Bone marrow (tissue), 2 donors: ENCODE measurements around the gene DLG2.

Source experiments
- DNase-seq, 2 donors: peaks; one replicate each; lab custom pipeline; 2025; lab: John Stamatoyannopoulos, UW

DLG2 gene

DNA sequence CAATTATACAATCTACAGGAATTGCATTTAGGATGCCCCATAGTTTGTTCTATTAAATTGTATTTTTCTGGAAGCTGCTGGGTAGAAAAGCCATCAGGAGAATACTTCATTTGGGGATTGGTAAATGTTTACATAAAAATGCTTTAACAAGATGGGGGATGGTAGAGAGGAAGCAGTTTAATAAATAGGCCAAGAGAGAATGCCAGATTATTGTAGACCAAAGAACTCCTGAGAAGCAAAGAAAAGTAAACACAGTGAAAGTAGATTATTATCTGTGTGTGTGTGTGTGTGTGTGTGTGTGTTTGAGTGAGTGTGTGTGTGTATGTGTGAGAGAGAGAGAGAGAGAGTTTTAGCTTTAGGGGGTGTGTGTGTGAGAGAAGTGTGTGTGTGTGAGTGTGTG, 1520.6 kb downstream of the DLG2 start:
- DNase-seq, result no peak

DNA sequence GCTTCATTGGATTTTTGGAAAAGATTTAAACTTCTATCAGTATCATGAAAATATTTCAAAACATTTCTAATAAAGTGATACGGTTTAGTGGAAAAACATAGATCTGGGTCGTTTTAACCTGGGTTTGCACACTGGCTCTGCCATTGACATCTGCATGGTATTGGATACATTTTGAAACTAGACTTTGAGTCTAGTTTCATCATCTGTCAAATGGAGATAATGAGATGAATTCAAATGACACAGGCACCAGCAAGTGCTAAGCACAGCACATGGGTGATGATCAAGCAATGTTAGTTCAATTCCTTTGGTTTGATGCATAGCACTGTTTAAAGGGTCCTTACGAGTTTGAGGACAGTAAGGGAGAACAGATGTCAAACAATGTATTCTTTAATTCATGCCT, 1522.0 kb downstream of the DLG2 start:
- no peak for DNase-seq

DNA sequence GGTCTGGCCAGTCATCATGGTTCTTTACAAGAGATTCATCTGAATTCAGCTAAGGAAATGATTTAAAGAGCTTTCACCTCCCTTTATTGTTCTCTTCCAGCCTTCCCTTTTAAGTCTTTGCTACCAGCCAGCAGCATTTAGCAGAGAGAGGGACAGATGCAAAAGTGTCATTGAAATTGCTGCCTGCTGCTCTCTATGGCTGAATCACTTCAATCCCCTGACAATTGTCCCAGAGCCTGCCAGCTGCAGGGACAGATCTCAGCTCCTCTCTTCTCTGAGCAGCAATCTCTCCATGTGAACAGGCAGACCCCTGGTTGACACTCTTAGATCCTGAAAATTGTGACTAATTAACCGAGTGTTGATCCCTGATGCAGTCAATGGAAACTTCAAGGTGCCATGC, 1524.0 kb downstream of the DLG2 start:
- DNase-seq, result no peak

- DNase-seq, result no peak
These were observed 1530.0 kb downstream of the DLG2 start for GRCh38 chr11:84097186-84097585.

GRCh38 chr11:84091212-84091986, 1535.7 kb downstream of the DLG2 start:
- DNase-seq, result no peak

DNA sequence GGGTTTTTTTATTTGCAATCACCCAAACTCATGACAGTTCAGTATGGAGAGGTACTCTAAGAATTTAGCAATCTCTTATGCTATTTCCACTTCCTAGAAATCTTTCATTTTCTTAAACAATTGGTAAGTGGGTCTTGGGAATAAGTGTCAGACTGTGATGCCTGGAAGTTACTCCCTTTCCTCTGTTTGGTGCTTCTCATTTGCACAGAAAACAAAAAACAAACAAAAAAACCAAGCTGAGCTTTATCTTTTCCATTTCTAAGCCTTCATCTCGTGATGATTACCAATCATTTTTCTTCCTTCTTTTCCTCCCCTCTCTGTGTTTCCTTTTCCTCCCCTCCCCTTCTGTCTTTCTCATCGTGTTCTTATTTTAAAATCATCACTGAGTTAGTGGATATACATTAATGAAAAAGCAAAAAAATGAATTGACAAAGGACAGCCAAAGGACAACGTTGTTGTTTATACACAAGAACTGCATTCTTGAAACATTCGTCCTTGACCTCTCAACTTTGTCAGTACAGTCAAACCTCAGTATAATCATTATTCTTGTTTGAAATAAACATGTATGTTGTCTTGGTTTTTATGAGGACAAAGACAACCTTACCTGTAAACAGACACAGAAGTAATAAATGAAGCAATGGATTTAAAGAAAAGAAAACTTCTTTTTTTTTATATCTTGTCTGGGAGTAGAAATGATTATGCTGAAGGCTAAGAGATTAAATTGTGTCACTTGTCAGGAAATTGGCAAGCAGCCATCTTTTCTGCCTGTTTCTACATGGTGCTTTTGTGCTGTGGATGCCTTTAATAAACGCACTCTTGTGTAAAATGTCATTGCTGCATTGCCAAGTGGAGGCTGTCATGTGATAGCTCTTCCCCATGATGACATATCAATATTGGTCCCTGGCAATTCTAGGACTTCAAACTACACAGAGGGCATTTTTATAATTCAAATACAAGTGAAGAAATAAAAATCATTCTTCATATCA, 1537.8 kb downstream of the DLG2 start:
- no peak for DNase-seq

DNA sequence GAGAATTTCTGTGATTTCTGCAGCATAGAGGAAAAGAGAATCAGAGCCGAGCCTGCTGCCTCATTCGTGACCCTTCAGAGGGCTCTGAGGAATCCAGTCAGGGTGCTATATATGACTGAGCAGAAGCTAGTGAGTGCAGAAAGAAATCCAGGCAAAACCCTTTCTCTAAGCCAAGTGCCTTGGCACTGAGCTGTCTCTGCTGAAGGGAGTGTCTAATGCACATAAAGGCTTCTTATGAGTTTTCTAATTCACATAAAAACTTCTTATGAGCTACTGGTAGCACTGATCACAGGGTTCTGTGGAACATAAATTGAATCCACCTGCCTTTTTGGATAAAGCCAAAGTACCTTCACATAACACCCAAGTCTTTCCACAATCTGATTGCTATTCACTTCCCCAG, 1555.3 kb downstream of the DLG2 start:
- no peak for DNase-seq

DNA sequence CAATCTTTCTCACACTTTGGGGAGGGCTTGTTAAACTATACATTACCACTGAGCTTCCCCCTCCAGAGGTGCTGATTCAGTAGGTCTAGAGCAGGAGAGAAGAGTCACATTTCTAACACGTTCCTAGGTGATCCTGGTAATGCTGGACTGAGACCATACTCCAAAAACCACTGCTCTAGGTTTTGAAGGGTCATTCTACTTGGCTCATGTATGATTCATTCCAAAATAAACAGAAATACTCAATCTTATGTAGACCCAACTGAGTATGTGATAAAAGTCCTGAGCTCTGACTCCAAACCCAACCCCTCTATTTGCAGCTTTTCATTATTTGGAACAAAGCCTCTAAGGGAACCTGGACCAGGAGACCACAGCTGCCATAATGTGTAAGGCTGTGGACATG, 1558.1 kb downstream of the DLG2 start:
- no peak for DNase-seq

DNA sequence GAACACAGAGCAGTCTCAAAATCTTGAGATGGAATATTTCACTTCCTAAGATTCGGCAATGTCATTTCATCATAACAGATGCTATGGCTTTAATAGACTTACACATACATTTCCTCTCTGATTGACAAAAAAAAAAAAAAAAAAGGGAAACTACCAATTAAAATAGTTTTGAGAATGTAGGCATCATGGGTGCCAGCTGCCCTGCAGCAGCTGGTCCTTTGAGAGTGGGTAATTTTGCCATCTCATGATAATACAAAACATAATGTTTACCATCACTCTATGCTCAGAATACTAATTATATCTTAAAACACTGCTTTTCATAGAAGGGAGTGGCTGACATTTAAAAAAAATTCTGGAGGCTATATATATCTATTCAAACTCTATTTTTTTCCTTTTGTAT, 1565.4 kb downstream of the DLG2 start:
- no peak for DNase-seq

GRCh38 chr11:84056653-84057376, 1570.3 kb downstream of the DLG2 start:
- DNase-seq, result no peak

DNA sequence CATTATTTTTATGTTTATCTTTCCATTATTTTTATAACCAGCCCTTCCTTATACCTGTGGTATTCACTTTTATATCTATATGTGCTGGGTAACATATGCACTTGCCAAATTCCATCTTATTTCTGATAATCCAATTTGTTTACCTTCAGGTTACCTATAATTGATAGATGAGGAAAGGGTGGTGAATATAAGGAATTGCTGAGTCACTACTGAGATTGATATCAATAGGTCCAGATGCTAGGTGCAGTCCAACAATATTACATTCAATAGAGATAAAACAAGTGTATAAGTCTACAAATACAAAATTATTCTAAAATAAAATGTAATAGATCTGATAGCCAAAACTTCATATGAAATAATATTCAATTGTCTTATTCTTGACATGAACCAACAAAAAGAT, 1582.0 kb downstream of the DLG2 start:
- no peak for DNase-seq

DNA sequence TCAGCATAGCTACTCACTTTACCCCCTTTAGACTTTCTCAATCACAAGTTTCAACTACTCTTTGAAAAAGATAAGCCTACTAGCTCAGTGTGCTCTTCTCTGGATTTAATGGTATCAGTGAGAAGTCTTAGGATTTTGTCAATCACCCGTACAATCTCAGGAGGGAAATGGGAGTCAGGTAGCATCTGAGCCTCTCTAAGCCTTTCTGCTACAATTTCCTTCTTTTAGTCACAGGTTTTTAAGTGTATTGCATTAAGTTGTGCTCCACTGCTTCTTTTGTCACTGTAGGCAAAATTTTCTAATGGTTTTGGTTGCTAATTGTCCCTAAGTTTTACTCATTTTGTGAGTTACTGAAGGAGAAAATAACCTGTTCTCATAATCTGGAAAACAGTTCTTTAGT, 1582.4 kb downstream of the DLG2 start:
- DNase-seq, result no peak

DNA sequence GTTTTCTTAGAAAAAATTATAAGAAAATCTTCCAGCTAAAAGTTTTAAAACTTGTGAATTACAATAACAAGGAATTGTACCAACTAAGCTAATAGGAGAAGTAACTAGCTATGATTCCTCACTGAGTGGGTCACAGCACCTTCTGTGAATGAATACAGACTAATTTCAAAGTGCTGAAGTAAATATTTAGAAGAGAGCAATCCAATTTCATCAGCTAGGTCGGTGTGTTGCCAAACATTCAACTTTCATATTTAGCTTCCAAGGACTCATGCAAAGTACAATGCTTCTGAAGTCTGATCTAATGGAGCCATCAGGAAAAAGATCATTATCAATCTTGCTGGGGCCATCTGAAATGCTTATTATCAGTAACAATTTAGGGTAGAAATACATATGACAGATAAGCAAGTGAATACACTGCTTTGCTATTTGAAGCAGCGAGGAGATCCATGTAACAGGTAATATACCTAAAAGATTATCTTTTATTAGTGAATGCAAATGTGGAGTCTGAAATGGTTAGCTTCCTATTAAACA, 1590.4 kb downstream of the DLG2 start:
- no peak for DNase-seq

GRCh38 chr11:84035645-84036044, 1591.5 kb downstream of the DLG2 start:
- no peak for DNase-seq

- DNase-seq, result no peak
These were observed 1592.7 kb downstream of the DLG2 start for GRCh38 chr11:84034484-84034883.

- DNase-seq, result no peak
These were observed 1602.9 kb downstream of the DLG2 start for GRCh38 chr11:84024266-84024665.

- DNase-seq, result no peak
These were observed 1604.4 kb downstream of the DLG2 start for GRCh38 chr11:84022695-84023094.

DNA sequence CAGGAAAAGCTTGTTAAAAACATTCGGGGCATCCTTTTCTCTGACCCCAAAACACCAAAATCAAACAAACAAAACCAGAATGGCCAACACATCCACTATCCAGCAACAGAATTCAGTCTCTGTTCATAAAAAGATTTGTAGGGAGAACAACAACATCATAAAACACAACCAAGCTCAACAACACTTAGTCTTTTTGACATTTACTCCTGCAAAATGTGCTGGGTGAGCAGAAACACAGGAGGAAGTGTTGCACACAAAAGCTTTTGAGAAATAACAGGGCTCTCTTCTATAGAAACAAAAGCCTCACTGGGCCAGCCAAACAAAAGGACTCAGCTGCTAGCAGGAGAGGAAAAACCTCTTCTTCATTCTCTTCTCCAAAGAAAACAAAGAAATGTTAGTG, 1604.9 kb downstream of the DLG2 start:
- no peak for DNase-seq

DNA sequence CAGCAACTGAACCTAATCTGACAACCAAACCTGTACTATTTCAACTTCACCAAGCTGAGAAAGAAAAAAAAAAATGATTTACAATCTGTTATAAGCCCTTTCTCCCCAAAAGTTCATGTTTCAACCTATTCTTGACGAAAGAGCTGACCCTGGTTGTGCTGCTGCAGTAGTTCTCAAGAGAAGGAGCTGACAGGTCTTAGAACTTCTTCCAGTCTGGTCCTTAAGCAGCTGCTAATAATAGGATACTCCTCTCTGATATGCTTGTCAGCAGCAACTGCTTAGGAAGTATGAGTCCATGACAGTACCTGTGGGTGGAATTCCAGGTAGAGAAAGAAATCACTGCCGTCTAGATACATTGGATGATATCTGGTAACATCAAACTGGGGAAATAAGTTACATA, 1605.9 kb downstream of the DLG2 start:
- no peak for DNase-seq

DNA sequence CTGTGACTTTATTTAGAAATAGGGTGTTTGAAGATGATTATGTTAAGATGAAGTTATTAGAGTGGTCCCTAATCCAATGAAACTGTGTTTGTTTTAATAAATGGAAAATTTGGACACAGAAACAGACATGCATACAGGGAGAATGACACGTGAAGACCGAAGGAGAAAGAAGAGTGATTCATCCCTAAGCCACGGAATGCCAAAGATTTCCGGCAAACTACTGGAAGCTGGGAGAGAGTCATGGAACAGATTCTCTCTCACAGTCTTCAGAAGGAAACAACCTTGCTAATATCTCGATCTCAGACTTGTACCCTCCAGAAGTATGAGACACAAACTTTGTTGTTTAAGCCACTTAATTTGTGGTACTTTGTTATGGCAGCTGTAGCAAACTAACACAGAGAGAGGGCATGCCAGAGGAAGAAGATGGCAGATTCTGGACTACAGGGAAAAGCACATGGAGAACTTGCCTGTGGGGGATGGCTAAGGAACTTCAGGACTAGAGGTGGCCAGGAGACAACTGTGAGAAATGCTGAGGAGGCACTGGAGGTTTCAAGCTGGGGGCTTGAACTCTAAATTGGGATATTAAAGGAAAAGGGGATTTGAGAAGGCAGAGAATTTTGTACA, 1607.5 kb downstream of the DLG2 start:
- no peak for DNase-seq

DNA sequence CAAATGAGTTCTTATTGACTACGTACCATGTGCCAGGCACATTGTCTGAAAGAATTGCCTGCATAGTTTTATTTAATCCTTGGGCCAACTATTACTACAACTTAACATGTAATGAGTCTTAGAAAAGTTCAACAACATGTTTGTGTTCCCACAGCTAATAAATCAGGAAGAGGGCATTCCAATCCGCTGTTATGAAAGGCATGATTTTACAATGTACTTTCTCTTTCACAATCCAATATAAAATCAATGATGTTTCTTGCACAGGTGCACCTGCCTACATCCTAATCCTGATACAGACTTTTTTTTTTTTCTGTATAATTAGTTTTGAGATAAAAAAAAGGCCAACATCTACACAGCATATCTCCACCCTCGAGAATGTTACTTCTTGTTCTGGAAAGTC, 1612.6 kb downstream of the DLG2 start:
- DNase-seq, result no peak
